Fibroblast of lung (primary cell): ENCODE results near the gene EYA3. TPM values are rescaled to one million over a fixed set of nuclear protein-coding genes. Genes with fewer than 3 reads are reported as not detected.

ENCODE experiments used
- DNase-seq, 2 donors: peaks; one replicate each; pipeline versions ENCODE4 v3.0.0 to v3.0.0-alpha.2; 2010; ENCODE audit warnings: low read depth in 2 of 2
- H2AFZ ChIP-seq: 2 replicates; pipeline ENCODE4 v1.5.1; 2012; ENCODE audit warnings: low read length, control low read depth, inconsistent platforms
- H3K27ac ChIP-seq: 2 replicates; pipeline ENCODE4 v1.5.1; 2011; ENCODE audit warnings: low read length, control low read depth; ENCODE audit not compliant: insufficient read depth
- H3K27me3 ChIP-seq: 2 replicates; pipeline ENCODE4 v1.5.1; 2011; ENCODE audit warnings: mild to moderate bottlenecking, low read length; ENCODE audit not compliant: control insufficient read depth, insufficient read depth
- H3K36me3 ChIP-seq: 2 replicates; pipeline ENCODE4 v1.5.1; 2011; ENCODE audit warnings: low read length; ENCODE audit not compliant: control insufficient read depth, insufficient read depth
- H3K4me1 ChIP-seq: 2 replicates; pipeline ENCODE4 v1.5.1; 2011; ENCODE audit warnings: low read length; ENCODE audit not compliant: control insufficient read depth, insufficient read depth; ENCODE audit errors: extremely low read depth
- H3K4me2 ChIP-seq: 2 replicates; pipeline ENCODE4 v1.5.1; 2011; ENCODE audit warnings: low read length, control low read depth; ENCODE audit not compliant: insufficient read depth; ENCODE audit errors: extremely low read depth
- H3K4me3 ChIP-seq, 4 experiments: fragments of 200-600 bp in 1 of 4; sonication (generic) in 1 of 4; replicated peaks in 1 of 4; 2 replicates each; pipeline ENCODE4 v1.5.1; 2011 to 2016; ENCODE audit warnings: low read length in 4 of 4, low read depth in 3 of 4, mild to moderate bottlenecking in 3 of 4, control low read depth in 2 of 4, inconsistent platforms in 1 of 4, mixed read lengths in 1 of 4; ENCODE audit not compliant: insufficient read depth in 1 of 4; ENCODE audit errors: control extremely low read depth in 1 of 4
- H3K79me2 ChIP-seq: 2 replicates; pipeline ENCODE4 v1.5.1; 2012; ENCODE audit warnings: mild to moderate bottlenecking, low read length, inconsistent platforms; ENCODE audit not compliant: control insufficient read depth, insufficient read depth
- H3K9ac ChIP-seq: 2 replicates; pipeline ENCODE4 v1.5.1; 2011; ENCODE audit warnings: mild to moderate bottlenecking, low read length, control low read depth; ENCODE audit not compliant: insufficient read depth
- H3K9me3 ChIP-seq: 2 replicates; pipeline ENCODE4 v1.5.1; 2012; ENCODE audit warnings: low read depth, low read length; ENCODE audit not compliant: control insufficient read depth, insufficient read depth
- H4K20me1 ChIP-seq: 2 replicates; pipeline ENCODE4 v1.5.1; 2011; ENCODE audit warnings: low read length; ENCODE audit not compliant: control insufficient read depth, insufficient read depth; ENCODE audit errors: extremely low read depth
- EZH2 ChIP-seq: IDR thresholded peaks from 2 replicates; pipeline ENCODE4 v1.5.1; 2012; ENCODE audit warnings: low read length, control low read depth, mild to moderate bottlenecking; ENCODE audit errors: missing control alignments
- polyA plus RNA-seq, 2 donors: library from polyadenylated mRNA; depleted of rRNA in 1 of 2; stranded (reverse) in 1 of 2; unstranded in 1 of 2; fragments of >200 nt; gene quantifications; 2 replicates each; pipeline ENCODE4 v1.2.1, GENCODE V29; 2011 to 2012; ENCODE audit warnings: missing spikeins in 1 of 2
- total RNA-seq: library from RNA; depleted of rRNA; stranded (reverse); fragments of >200 nt; gene quantifications from 2 replicates; pipeline ENCODE4 v1.2.1, GENCODE V29; 2014
- TF ChIP-seq, protein P1 (sequence below), 2 donors: IDR thresholded peaks in 1 of 2; conservative IDR thresholded peaks in 1 of 2; 1 replicate in 1 of 2; 2 replicates in 1 of 2; pipeline ENCODE4 v1.5.1; 2011 to 2012; ENCODE audit warnings: low read length in 2 of 2, control low read depth in 1 of 2, inconsistent platforms in 1 of 2, low read depth in 1 of 2, mild to moderate bottlenecking in 1 of 2

The EYA3 gene
- total and polyA plus RNA-seq, 2 donors (not counting 1 experiment from before 2014, with no cell fraction given): 11.2 to 17.5 TPM

DNA sequence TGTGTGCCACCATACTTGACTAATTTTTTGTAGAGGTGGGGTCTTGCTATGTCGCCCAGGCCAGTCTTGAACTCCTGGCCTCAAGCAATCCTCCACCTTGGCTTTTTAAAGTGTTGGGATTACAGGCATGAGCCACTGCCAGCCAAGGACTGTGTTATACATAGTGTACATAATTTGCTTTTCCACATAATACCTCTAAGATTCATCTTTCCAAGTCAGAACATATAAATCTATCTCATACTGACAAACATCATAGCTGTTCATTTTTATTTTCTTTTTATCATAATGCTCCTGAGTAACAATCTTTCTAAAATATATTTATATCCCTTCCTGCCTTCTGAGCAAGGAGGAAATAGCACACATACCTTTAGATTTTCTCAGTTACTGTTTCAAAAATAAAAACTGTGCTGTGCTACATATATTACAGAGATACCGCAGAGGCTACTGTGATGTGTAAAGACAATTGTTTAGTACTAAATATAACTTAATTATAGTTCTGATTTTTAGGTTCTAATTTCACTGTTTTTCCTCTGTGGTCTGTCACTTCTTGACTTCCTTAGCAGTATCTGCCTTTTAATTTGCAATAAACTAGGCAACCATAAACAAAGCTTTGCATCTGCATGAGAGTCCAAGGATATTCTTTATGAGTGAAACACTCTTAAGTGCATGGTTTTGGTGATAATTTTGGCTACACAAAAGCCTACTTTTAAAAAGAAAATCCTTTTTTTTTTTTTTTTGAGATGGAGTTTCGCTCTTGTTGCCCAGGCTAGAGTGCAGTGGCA lies 59.3 kb downstream of the EYA3 start:
- Histone ChIP-seq H3K79me2 (no peaks in the 10 kb centered on the region), H2AFZ (no peak overlapping the region), H3K4me3 (no peak overlapping the region), H3K9ac (no peak overlapping the region), H3K4me2 (peak overlapping the region; percentile 17), H3K36me3 (no peaks in the 10 kb centered on the region), H3K9me3 (no peaks in the 10 kb centered on the region), H3K4me1 (no peaks in the 10 kb centered on the region), H3K27me3 (no peaks in the 10 kb centered on the region), H3K27ac (no peak overlapping the region), H4K20me1 (no peaks in the 10 kb centered on the region)
- peak in 1 of 2 donors; percentile 46 for DNase-seq
- TF ChIP-seq, protein P1, sequence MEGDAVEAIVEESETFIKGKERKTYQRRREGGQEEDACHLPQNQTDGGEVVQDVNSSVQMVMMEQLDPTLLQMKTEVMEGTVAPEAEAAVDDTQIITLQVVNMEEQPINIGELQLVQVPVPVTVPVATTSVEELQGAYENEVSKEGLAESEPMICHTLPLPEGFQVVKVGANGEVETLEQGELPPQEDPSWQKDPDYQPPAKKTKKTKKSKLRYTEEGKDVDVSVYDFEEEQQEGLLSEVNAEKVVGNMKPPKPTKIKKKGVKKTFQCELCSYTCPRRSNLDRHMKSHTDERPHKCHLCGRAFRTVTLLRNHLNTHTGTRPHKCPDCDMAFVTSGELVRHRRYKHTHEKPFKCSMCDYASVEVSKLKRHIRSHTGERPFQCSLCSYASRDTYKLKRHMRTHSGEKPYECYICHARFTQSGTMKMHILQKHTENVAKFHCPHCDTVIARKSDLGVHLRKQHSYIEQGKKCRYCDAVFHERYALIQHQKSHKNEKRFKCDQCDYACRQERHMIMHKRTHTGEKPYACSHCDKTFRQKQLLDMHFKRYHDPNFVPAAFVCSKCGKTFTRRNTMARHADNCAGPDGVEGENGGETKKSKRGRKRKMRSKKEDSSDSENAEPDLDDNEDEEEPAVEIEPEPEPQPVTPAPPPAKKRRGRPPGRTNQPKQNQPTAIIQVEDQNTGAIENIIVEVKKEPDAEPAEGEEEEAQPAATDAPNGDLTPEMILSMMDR (conservative IDR thresholded peaks at IDR 0.05 in 1 of 2, IDR thresholded peaks at IDR 0.05 in 1 of 2; ENCODE audit: low read depth in 1 of 2, low read length in 2 of 2): no peak
- TF ChIP-seq EZH2: no peak

DNA sequence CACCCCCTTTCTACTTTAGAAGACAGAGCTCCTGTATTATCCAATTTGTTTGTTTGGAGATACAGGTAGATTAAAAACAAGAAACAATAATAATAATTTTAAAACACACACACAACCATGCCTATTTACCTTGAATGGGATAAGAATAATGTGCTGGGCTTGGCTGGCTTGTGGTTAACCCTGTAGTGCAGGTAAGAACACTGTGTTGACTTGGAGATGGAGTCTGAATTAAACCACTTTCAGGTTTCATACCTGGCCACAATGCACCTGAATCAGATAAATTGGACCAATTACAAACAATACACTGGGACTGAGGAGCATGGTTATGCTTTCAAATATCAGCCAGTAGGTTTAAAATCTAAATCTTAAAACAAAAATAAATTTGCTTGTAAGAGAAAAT lies 60.8 kb downstream of the EYA3 start:
- Histone ChIP-seq H2AFZ (no peak overlapping the region), H3K4me2 (no peak overlapping the region), H3K36me3 (no peaks in the 10 kb centered on the region), H3K27me3 (no peaks in the 10 kb centered on the region), H3K4me3 (no peak overlapping the region), H3K4me1 (no peaks in the 10 kb centered on the region), H3K79me2 (no peaks in the 10 kb centered on the region), H4K20me1 (no peaks in the 10 kb centered on the region), H3K9ac (no peak overlapping the region), H3K27ac (no peak overlapping the region), H3K9me3 (no peaks in the 10 kb centered on the region)
- no peak for DNase-seq
- no peak for TF ChIP-seq EZH2
- TF ChIP-seq, protein P1 (conservative IDR thresholded peaks at IDR 0.05 in 1 of 2, IDR thresholded peaks at IDR 0.05 in 1 of 2; ENCODE audit: low read depth in 1 of 2, low read length in 2 of 2): no peak

DNA sequence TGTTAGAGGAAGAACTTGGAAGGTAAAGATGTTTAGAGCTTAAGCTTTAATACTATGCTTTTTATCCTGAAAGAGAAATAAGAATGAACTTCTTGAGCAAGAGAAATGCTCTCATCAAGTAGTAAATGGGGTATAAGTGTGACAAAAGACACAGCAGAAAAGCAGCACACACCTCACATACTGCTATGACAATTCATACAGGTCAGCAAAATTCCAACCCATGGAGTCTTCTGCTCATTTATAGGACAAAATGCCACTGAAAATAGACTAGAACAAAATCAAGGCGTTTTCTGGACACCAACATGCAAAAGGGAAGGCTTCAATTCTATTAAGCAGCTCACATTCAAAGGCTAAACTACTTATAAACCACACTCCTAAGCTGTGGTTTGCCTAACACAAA lies 61.2 kb downstream of the EYA3 start:
- TF ChIP-seq, protein P1 (conservative IDR thresholded peaks at IDR 0.05 in 1 of 2, IDR thresholded peaks at IDR 0.05 in 1 of 2; ENCODE audit: low read depth in 1 of 2, low read length in 2 of 2): no peak
- TF ChIP-seq EZH2: no peak
- peak in 1 of 2 donors; percentile 32 for DNase-seq
- Histone ChIP-seq H2AFZ (no peak overlapping the region), H3K36me3 (no peaks in the 10 kb centered on the region), H4K20me1 (no peaks in the 10 kb centered on the region), H3K9me3 (no peaks in the 10 kb centered on the region), H3K4me2 (no peak overlapping the region), H3K27ac (no peak overlapping the region), H3K27me3 (no peaks in the 10 kb centered on the region), H3K9ac (no peak overlapping the region), H3K4me3 (no peak overlapping the region), H3K4me1 (no peaks in the 10 kb centered on the region), H3K79me2 (no peaks in the 10 kb centered on the region)
